ENCODE measurements around the gene THOC3.
"Not testable (repeated sequence)": the region's sequence is repeated elsewhere in the genome, so short reads cannot be mapped to it uniquely, and the experiment has no call there.

The THOC3 gene

GRCh38 chr5:175997979-175998378 is 29.9 kb upstream of the THOC3 start:
- DNase-seq; H3K36me3 ChIP-seq (ENCODE audit: control insufficient read depth in 4 of 4, insufficient read depth in 4 of 4, low read length in 3 of 4); H3K4me1 ChIP-seq (ENCODE audit: control extremely low read depth in 1 of 4, control insufficient read depth in 4 of 4, insufficient read depth in 4 of 4, low read length in 3 of 4); H3K27me3 ChIP-seq (replicated peaks in 2 of 5; ENCODE audit: control insufficient read depth in 4 of 5, insufficient read depth in 5 of 5, low read length in 4 of 5); H3K27ac ChIP-seq (ENCODE audit: insufficient read depth in 1 of 2, low read depth in 1 of 2, low read length in 2 of 2, poor library complexity in 1 of 2, severe bottlenecking in 2 of 2); H3K4me3 ChIP-seq (ENCODE audit: control insufficient read depth in 1 of 7, extremely low read depth in 1 of 7, insufficient read depth in 4 of 7, low read depth in 2 of 7, low read length in 6 of 7); H3K9me3 ChIP-seq (ENCODE audit: control extremely low read depth in 1 of 5, control insufficient read depth in 4 of 5, insufficient read depth in 2 of 5, low read depth in 1 of 5, low read length in 4 of 5); CTCF ChIA-PET; POLR2A ChIA-PET: not testable (repeated sequence)
- WGBS (ENCODE audit: insufficient coverage): no CpG with 5 or more reads among the region's 6 CpGs

GRCh38 chr5:175997495-175997894 is 29.4 kb upstream of the THOC3 start:
- CTCF ChIA-PET; H3K9me3 ChIP-seq (ENCODE audit: control extremely low read depth in 1 of 5, control insufficient read depth in 4 of 5, insufficient read depth in 2 of 5, low read depth in 1 of 5, low read length in 4 of 5); DNase-seq; H3K27ac ChIP-seq (ENCODE audit: insufficient read depth in 1 of 2, low read depth in 1 of 2, low read length in 2 of 2, poor library complexity in 1 of 2, severe bottlenecking in 2 of 2); H3K27me3 ChIP-seq (replicated peaks in 2 of 5; ENCODE audit: control insufficient read depth in 4 of 5, insufficient read depth in 5 of 5, low read length in 4 of 5); POLR2A ChIA-PET; H3K4me3 ChIP-seq (ENCODE audit: control insufficient read depth in 1 of 7, extremely low read depth in 1 of 7, insufficient read depth in 4 of 7, low read depth in 2 of 7, low read length in 6 of 7); H3K36me3 ChIP-seq (ENCODE audit: control insufficient read depth in 4 of 4, insufficient read depth in 4 of 4, low read length in 3 of 4); H3K4me1 ChIP-seq (ENCODE audit: control extremely low read depth in 1 of 4, control insufficient read depth in 4 of 4, insufficient read depth in 4 of 4, low read length in 3 of 4): not testable (repeated sequence)
- WGBS (ENCODE audit: insufficient coverage): no CpG with 5 or more reads among the region's 4 CpGs

GRCh38 chr5:175996791-175997190 is 28.7 kb upstream of the THOC3 start:
- H3K9me3 ChIP-seq (ENCODE audit: control extremely low read depth in 1 of 5, control insufficient read depth in 4 of 5, insufficient read depth in 2 of 5, low read depth in 1 of 5, low read length in 4 of 5); H3K27me3 ChIP-seq (replicated peaks in 2 of 5; ENCODE audit: control insufficient read depth in 4 of 5, insufficient read depth in 5 of 5, low read length in 4 of 5); H3K27ac ChIP-seq (ENCODE audit: insufficient read depth in 1 of 2, low read depth in 1 of 2, low read length in 2 of 2, poor library complexity in 1 of 2, severe bottlenecking in 2 of 2); H3K4me1 ChIP-seq (ENCODE audit: control extremely low read depth in 1 of 4, control insufficient read depth in 4 of 4, insufficient read depth in 4 of 4, low read length in 3 of 4); H3K4me3 ChIP-seq (ENCODE audit: control insufficient read depth in 1 of 7, extremely low read depth in 1 of 7, insufficient read depth in 4 of 7, low read depth in 2 of 7, low read length in 6 of 7); H3K36me3 ChIP-seq (ENCODE audit: control insufficient read depth in 4 of 4, insufficient read depth in 4 of 4, low read length in 3 of 4); POLR2A ChIA-PET; CTCF ChIA-PET; DNase-seq: not testable (repeated sequence)
- WGBS (ENCODE audit: insufficient coverage): no CpG with 5 or more reads among the region's 6 CpGs

- H3K4me1 ChIP-seq (ENCODE audit: control extremely low read depth in 1 of 4, control insufficient read depth in 4 of 4, insufficient read depth in 4 of 4, low read length in 3 of 4); DNase-seq; H3K36me3 ChIP-seq (ENCODE audit: control insufficient read depth in 4 of 4, insufficient read depth in 4 of 4, low read length in 3 of 4); CTCF ChIA-PET; H3K27me3 ChIP-seq (replicated peaks in 2 of 5; ENCODE audit: control insufficient read depth in 4 of 5, insufficient read depth in 5 of 5, low read length in 4 of 5); POLR2A ChIA-PET; H3K4me3 ChIP-seq (ENCODE audit: control insufficient read depth in 1 of 7, extremely low read depth in 1 of 7, insufficient read depth in 4 of 7, low read depth in 2 of 7, low read length in 6 of 7); H3K27ac ChIP-seq (ENCODE audit: insufficient read depth in 1 of 2, low read depth in 1 of 2, low read length in 2 of 2, poor library complexity in 1 of 2, severe bottlenecking in 2 of 2); H3K9me3 ChIP-seq (ENCODE audit: control extremely low read depth in 1 of 5, control insufficient read depth in 4 of 5, insufficient read depth in 2 of 5, low read depth in 1 of 5, low read length in 4 of 5): not testable (repeated sequence)
- no CpG with 5 or more reads among the region's 6 CpGs for WGBS (ENCODE audit: insufficient coverage)
These were observed 27.4 kb upstream of the THOC3 start for GRCh38 chr5:175995506-175995905.

- H3K9me3 ChIP-seq (ENCODE audit: control extremely low read depth in 1 of 5, control insufficient read depth in 4 of 5, insufficient read depth in 2 of 5, low read depth in 1 of 5, low read length in 4 of 5); DNase-seq; H3K4me3 ChIP-seq (ENCODE audit: control insufficient read depth in 1 of 7, extremely low read depth in 1 of 7, insufficient read depth in 4 of 7, low read depth in 2 of 7, low read length in 6 of 7); H3K27me3 ChIP-seq (replicated peaks in 2 of 5; ENCODE audit: control insufficient read depth in 4 of 5, insufficient read depth in 5 of 5, low read length in 4 of 5); H3K4me1 ChIP-seq (ENCODE audit: control extremely low read depth in 1 of 4, control insufficient read depth in 4 of 4, insufficient read depth in 4 of 4, low read length in 3 of 4); H3K27ac ChIP-seq (ENCODE audit: insufficient read depth in 1 of 2, low read depth in 1 of 2, low read length in 2 of 2, poor library complexity in 1 of 2, severe bottlenecking in 2 of 2); H3K36me3 ChIP-seq (ENCODE audit: control insufficient read depth in 4 of 4, insufficient read depth in 4 of 4, low read length in 3 of 4); CTCF ChIA-PET; POLR2A ChIA-PET: not testable (repeated sequence)
- WGBS (ENCODE audit: insufficient coverage): no CpG with 5 or more reads among the region's 17 CpGs
These were observed 11.4 kb upstream of the THOC3 start for GRCh38 chr5:175979371-175979995.

- H3K27ac ChIP-seq (ENCODE audit: insufficient read depth in 1 of 2, low read depth in 1 of 2, low read length in 2 of 2, poor library complexity in 1 of 2, severe bottlenecking in 2 of 2); POLR2A ChIA-PET; DNase-seq; H3K9me3 ChIP-seq (ENCODE audit: control extremely low read depth in 1 of 5, control insufficient read depth in 4 of 5, insufficient read depth in 2 of 5, low read depth in 1 of 5, low read length in 4 of 5); H3K36me3 ChIP-seq (ENCODE audit: control insufficient read depth in 4 of 4, insufficient read depth in 4 of 4, low read length in 3 of 4); H3K4me1 ChIP-seq (ENCODE audit: control extremely low read depth in 1 of 4, control insufficient read depth in 4 of 4, insufficient read depth in 4 of 4, low read length in 3 of 4); H3K27me3 ChIP-seq (replicated peaks in 2 of 5; ENCODE audit: control insufficient read depth in 4 of 5, insufficient read depth in 5 of 5, low read length in 4 of 5); CTCF ChIA-PET: not testable (repeated sequence)
- 67% methylated on average over 1 of the region's 6 CpGs for WGBS (ENCODE audit: insufficient coverage)
- peak overlapping the region in 5 of 7 experiments; percentile 42 to 80 (median 72) for H3K4me3 ChIP-seq (ENCODE audit: control insufficient read depth in 1 of 7, extremely low read depth in 1 of 7, insufficient read depth in 4 of 7, low read depth in 2 of 7, low read length in 6 of 7)
These were observed 266 bp upstream of the THOC3 start for GRCh38 chr5:175968381-175968780.

GRCh38 chr5:175962329-175962728 is 5.8 kb downstream of the THOC3 start:
- H3K4me3 ChIP-seq (ENCODE audit: control insufficient read depth in 1 of 7, extremely low read depth in 1 of 7, insufficient read depth in 4 of 7, low read depth in 2 of 7, low read length in 6 of 7); H3K36me3 ChIP-seq (ENCODE audit: control insufficient read depth in 4 of 4, insufficient read depth in 4 of 4, low read length in 3 of 4); H3K27me3 ChIP-seq (replicated peaks in 2 of 5; ENCODE audit: control insufficient read depth in 4 of 5, insufficient read depth in 5 of 5, low read length in 4 of 5); H3K4me1 ChIP-seq (ENCODE audit: control extremely low read depth in 1 of 4, control insufficient read depth in 4 of 4, insufficient read depth in 4 of 4, low read length in 3 of 4); POLR2A ChIA-PET; H3K27ac ChIP-seq (ENCODE audit: insufficient read depth in 1 of 2, low read depth in 1 of 2, low read length in 2 of 2, poor library complexity in 1 of 2, severe bottlenecking in 2 of 2); CTCF ChIA-PET; H3K9me3 ChIP-seq (ENCODE audit: control extremely low read depth in 1 of 5, control insufficient read depth in 4 of 5, insufficient read depth in 2 of 5, low read depth in 1 of 5, low read length in 4 of 5); DNase-seq: not testable (repeated sequence)
- no CpG with 5 or more reads among the region's 8 CpGs for WGBS (ENCODE audit: insufficient coverage)

Data from common myeloid progenitor, CD34-positive (primary cell).